HL-60 (cell line): ENCODE results near the gene USP11.

Experiments used
- DNase-seq, 2 experiments: peaks; one replicate each; pipeline ENCODE4 v3.0.0-alpha.2; 2010 to 2020; ENCODE audit warnings: low read depth in 1 of 2, low spot score in 1 of 2
- H3K27ac ChIP-seq: fragments of 250-450 bp; sonication (Bioruptor Pico); replicated peaks from 2 replicates; pipeline ENCODE4 v1.5.1; 2020; ENCODE audit warnings: mild to moderate bottlenecking, moderate library complexity
- H3K27me3 ChIP-seq: fragments of 250-450 bp; sonication (Bioruptor Pico); 2 replicates; pipeline ENCODE4 v1.5.1; 2021; ENCODE audit warnings: mild to moderate bottlenecking, moderate library complexity; ENCODE audit not compliant: insufficient read depth, poor library complexity, severe bottlenecking
- H3K4me3 ChIP-seq: replicated peaks from 2 replicates; pipeline ENCODE4 v1.5.1; 2011; ENCODE audit warnings: mild to moderate bottlenecking, control low read depth, low read length; ENCODE audit not compliant: insufficient read depth
- GABPA ChIP-seq: IDR thresholded peaks from 2 replicates; pipeline ENCODE4 v1.6.1; 2012; ENCODE audit warnings: low read depth
- POLR2AphosphoS5 ChIP-seq: IDR thresholded peaks from 2 replicates; pipeline ENCODE4 v1.6.1; 2012; ENCODE audit warnings: low read depth
- REST ChIP-seq: IDR thresholded peaks from 2 replicates; pipeline ENCODE4 v1.6.1; 2012; ENCODE audit warnings: low read depth; ENCODE audit not compliant: insufficient replicate concordance
- SPI1 ChIP-seq: IDR thresholded peaks from 2 replicates; pipeline ENCODE4 v1.6.1; 2012; ENCODE audit warnings: low read depth, mild to moderate bottlenecking, borderline replicate concordance
- TF ChIP-seq, protein P1 (sequence below): IDR thresholded peaks from one replicate; pipeline ENCODE4 v1.5.1; 2011; ENCODE audit warnings: low read length, control low read depth, inconsistent platforms; ENCODE audit not compliant: insufficient read depth

The USP11 gene

DNA sequence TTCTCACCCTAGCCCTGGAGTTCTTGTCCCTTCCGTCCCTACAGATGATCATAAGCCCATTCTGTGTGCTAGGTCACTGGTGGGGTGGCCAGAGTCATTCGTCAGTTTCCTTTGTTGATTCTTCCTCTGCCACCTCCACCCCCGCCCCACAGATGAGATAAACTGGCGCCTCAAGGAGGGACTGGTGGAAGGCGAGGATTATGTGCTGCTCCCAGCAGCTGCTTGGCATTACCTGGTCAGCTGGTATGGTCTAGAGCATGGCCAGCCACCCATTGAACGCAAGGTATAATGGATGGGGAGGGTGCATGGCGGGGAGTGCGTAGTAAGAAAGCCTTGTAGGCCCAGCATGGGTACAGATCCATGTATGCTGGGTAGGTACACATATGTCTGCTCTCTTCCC, 6.4 kb downstream of the USP11 start:
- no peaks in the 10 kb centered on the region for H3K27me3 ChIP-seq
- no peak overlapping the region for H3K4me3 ChIP-seq
- H3K27ac ChIP-seq = no peak overlapping the region
- no peak for DNase-seq
- TF ChIP-seq REST (no peak), SPI1 (no peak), POLR2AphosphoS5 (no peak), GABPA (no peak)
- TF ChIP-seq, protein P1, sequence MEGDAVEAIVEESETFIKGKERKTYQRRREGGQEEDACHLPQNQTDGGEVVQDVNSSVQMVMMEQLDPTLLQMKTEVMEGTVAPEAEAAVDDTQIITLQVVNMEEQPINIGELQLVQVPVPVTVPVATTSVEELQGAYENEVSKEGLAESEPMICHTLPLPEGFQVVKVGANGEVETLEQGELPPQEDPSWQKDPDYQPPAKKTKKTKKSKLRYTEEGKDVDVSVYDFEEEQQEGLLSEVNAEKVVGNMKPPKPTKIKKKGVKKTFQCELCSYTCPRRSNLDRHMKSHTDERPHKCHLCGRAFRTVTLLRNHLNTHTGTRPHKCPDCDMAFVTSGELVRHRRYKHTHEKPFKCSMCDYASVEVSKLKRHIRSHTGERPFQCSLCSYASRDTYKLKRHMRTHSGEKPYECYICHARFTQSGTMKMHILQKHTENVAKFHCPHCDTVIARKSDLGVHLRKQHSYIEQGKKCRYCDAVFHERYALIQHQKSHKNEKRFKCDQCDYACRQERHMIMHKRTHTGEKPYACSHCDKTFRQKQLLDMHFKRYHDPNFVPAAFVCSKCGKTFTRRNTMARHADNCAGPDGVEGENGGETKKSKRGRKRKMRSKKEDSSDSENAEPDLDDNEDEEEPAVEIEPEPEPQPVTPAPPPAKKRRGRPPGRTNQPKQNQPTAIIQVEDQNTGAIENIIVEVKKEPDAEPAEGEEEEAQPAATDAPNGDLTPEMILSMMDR = no peak

DNA sequence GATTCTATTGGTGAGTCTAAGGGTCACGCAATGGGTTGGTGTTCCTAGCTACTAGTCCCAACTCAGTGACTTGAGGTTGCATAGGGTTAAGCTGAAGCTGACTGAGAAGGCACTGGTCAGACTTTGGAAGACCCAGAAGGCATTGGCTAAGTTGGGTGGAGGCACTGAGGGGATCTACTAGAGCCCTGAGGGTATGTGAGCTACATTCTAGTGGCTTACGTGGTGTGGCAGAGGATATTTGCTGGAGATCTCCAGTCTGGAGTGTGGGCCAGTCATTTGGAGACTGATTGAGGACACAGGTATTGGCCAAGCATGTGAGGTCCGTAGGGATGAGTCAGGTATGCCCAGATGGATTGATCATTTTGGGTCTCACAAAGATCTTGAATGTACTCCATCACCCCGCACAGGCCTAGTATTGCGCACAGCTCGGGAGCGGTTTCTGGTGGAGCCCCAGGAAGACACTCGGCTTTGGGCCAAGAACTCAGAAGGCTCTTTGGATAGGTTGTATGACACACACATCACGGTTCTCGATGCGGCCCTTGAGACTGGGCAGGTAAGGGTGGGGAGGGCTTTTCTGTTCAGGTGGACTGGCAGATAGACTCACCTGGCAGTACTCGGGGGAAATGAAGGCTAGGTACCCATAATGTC, 7.2 kb downstream of the USP11 start:
- H3K27me3 ChIP-seq = no peaks in the 10 kb centered on the region
- H3K4me3 ChIP-seq = no peak overlapping the region
- TF ChIP-seq POLR2AphosphoS5 = no peak
- TF ChIP-seq, protein P1 = no peak
- TF ChIP-seq SPI1 = no peak
- TF ChIP-seq REST = no peak
- TF ChIP-seq GABPA = no peak
- no peak overlapping the region for H3K27ac ChIP-seq
- DNase-seq = no peak

DNA sequence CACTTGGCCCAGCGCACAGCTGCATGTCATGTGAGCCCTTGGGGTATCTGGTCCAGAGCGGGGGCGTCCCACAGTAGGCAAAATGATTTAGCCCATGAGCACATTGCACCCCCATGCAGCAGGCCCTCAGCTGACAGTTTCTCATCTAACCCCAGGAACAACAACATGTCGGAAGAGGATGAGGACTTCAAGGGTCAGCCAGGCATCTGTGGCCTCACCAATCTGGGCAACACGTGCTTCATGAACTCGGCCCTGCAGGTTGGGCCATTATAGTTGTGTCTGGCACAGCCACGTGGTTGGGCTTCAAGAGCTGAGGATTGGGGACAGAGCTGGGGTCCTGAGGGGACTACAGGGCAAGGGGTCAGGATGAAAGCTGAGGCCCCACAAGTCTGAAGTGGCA, 7.8 kb downstream of the USP11 start:
- DNase-seq = no peak
- Histone ChIP-seq H3K27me3 (no peaks in the 10 kb centered on the region), H3K27ac (no peak overlapping the region), H3K4me3 (no peak overlapping the region)
- no peak for TF ChIP-seq REST
